ENCODE results near the gene TFAP2C.

TFAP2C gene

GRCh38 chr20:56628873-56629463, at the start of gene TFAP2C:
TFAP2C (plus strand) TSS chr20:56629306; CDS start chr20:56629545, 239 bp downstream.
- TF ChIP-seq, protein P1, sequence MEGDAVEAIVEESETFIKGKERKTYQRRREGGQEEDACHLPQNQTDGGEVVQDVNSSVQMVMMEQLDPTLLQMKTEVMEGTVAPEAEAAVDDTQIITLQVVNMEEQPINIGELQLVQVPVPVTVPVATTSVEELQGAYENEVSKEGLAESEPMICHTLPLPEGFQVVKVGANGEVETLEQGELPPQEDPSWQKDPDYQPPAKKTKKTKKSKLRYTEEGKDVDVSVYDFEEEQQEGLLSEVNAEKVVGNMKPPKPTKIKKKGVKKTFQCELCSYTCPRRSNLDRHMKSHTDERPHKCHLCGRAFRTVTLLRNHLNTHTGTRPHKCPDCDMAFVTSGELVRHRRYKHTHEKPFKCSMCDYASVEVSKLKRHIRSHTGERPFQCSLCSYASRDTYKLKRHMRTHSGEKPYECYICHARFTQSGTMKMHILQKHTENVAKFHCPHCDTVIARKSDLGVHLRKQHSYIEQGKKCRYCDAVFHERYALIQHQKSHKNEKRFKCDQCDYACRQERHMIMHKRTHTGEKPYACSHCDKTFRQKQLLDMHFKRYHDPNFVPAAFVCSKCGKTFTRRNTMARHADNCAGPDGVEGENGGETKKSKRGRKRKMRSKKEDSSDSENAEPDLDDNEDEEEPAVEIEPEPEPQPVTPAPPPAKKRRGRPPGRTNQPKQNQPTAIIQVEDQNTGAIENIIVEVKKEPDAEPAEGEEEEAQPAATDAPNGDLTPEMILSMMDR (conservative IDR thresholded peaks at IDR 0.05; ENCODE audit: low read depth, low read length) = no peak
- DNase-seq (ENCODE audit: low read depth) = peak; percentile 64
- H3K4me3 ChIP-seq (ENCODE audit: low read depth, low read length) = peak within 1 kb of the TSS; percentile 63

DNA sequence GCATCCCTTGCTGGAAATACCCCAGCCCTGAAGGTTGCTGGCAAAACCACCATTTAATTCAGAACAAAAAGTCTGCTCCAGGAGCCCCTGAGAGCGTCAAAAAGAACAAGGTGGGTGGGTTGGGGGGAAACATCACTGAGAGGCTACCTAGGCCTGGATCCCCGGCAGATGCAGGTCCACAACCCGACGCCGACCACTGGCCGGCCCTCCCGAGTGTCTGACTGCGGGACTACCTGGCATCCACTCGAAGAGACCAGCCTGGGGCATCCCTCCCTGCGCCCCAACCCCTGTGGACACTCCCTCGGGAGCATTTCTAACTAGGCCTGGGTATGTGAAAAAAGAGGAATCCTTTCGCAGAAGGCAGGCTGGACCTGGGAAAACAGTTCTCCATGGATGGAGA, 48.9 kb upstream of the TFAP2C start:
- TF ChIP-seq, protein P1 (conservative IDR thresholded peaks at IDR 0.05; ENCODE audit: low read depth, low read length) = no peak
- no peak for DNase-seq (ENCODE audit: low read depth)
- H3K4me3 ChIP-seq (ENCODE audit: low read depth, low read length) = no peak overlapping the region

DNA sequence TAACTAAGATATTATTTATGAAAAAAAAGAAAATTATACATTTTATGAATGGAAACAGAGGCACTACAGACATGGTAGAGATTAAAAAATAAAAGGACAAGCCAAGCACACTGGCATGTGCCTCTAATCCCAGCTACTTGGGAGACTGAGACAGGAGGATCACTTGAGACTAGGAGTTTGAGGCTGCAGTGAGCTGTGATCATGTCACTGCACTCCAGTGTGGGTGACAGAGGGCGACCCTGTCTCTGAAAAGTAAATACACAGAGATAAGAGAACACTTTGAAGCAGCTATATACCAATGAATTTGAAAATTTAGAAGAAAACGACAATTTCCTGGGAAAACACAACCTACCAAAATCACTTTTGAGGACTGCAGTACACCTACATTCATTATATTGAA, 47.4 kb upstream of the TFAP2C start:
- TF ChIP-seq, protein P1 (conservative IDR thresholded peaks at IDR 0.05; ENCODE audit: low read depth, low read length) = no peak
- no peak for DNase-seq (ENCODE audit: low read depth)
- no peak overlapping the region for H3K4me3 ChIP-seq (ENCODE audit: low read depth, low read length)

DNA sequence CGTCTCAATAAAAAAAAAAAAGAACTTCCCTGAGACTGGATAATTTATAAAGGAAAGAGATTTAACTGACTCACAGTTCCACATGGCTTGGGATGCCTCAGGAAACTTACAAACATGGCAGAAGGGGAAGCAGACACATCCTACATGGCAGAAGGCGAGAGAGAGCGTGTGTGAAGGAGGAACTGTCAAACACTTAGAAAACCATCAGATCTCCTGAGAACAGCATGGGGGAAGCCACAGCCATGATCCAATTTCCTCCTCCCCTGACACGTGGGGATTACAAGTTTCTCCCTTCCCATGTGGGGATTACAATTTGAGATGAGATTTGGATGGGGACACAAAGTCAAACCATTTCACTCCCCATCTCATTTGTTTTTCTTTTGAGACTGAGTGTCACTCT, 46.6 kb upstream of the TFAP2C start:
- H3K4me3 ChIP-seq (ENCODE audit: low read depth, low read length) = no peak overlapping the region
- TF ChIP-seq, protein P1 (conservative IDR thresholded peaks at IDR 0.05; ENCODE audit: low read depth, low read length) = no peak
- peak; percentile 10 for DNase-seq (ENCODE audit: low read depth)

- TF ChIP-seq, protein P1 (conservative IDR thresholded peaks at IDR 0.05; ENCODE audit: low read depth, low read length) = no peak
- DNase-seq (ENCODE audit: low read depth) = no peak
- no peak overlapping the region for H3K4me3 ChIP-seq (ENCODE audit: low read depth, low read length)
Measured at GRCh38 chr20:56584916-56585315, 44.2 kb upstream of the TFAP2C start.

GRCh38 chr20:56587307-56588041, 41.6 kb upstream of the TFAP2C start:
- no peak for DNase-seq (ENCODE audit: low read depth)
- H3K4me3 ChIP-seq (ENCODE audit: low read depth, low read length) = no peak overlapping the region

More at GRCh38 chr20:56587307-56588041, 41.6 kb upstream of the TFAP2C start:
- TF ChIP-seq, protein P1 (conservative IDR thresholded peaks at IDR 0.05; ENCODE audit: low read depth, low read length) = no peak

Measured in choroid plexus epithelial cell (primary cell).